Activated T-cell treated with anti-CD3 and anti-CD28 coated beads, Interleukin-2, amount 50 U/mL, for 48 hours (primary cell): ENCODE results near the gene HOXA3.

Experiments used
- DNase-seq, 2 experiments: peaks; one replicate each; pipeline ENCODE4 v3.0.0-alpha.2; 2020

The HOXA3 gene

GRCh38 chr7:27177795-27178320 is 25.5 kb upstream of the HOXA3 start:
- DNase-seq = no peak

- peak; percentile 11 to 13 for DNase-seq
These were observed 24.8 kb upstream of the HOXA3 start for GRCh38 chr7:27176962-27177794.

GRCh38 chr7:27176524-27176845 is 24.1 kb upstream of the HOXA3 start:
- DNase-seq = peak in 1 of 2 experiments; percentile 13

GRCh38 chr7:27175626-27176523 is 23.5 kb upstream of the HOXA3 start:
- peak in 1 of 2 experiments; percentile 14 for DNase-seq

GRCh38 chr7:27174874-27175625 is 22.7 kb upstream of the HOXA3 start:
- peak in 1 of 2 experiments; percentile 17 for DNase-seq

- peak; percentile 19 to 23 for DNase-seq
These were observed 21.8 kb upstream of the HOXA3 start, which contains the start of gene HOXA10 for GRCh38 chr7:27173956-27174873. Gene HOXA10 (minus strand): TSS chr7:27174320. CDS start chr7:27174306, 14 bp downstream.

GRCh38 chr7:27173511-27173955 is 21.1 kb upstream of the HOXA3 start:
- peak; percentile 45 to 55 for DNase-seq

GRCh38 chr7:27172823-27173510 is 20.6 kb upstream of the HOXA3 start:
- peak; percentile 37 to 49 for DNase-seq

- peak; percentile 30 to 33 for DNase-seq
These were observed 20.0 kb upstream of the HOXA3 start for GRCh38 chr7:27172315-27172774.

GRCh38 chr7:27171637-27172314 is 19.4 kb upstream of the HOXA3 start:
- peak; percentile 26 to 36 for DNase-seq

GRCh38 chr7:27171325-27171636 is 18.9 kb upstream of the HOXA3 start:
- peak; percentile 21 to 27 for DNase-seq

- DNase-seq = peak in 1 of 2 experiments; percentile 20
These were observed 18.3 kb upstream of the HOXA3 start for GRCh38 chr7:27170426-27171324.

- DNase-seq = peak in 1 of 2 experiments; percentile 52
These were observed 17.5 kb upstream of the HOXA3 start for GRCh38 chr7:27169658-27170425.

- peak; percentile 60 to 67 for DNase-seq
These were observed 16.0 kb upstream of the HOXA3 start for GRCh38 chr7:27168265-27168947.

GRCh38 chr7:27167916-27168264 is 15.5 kb upstream of the HOXA3 start:
- DNase-seq = no peak

GRCh38 chr7:27166531-27167505 is 14.4 kb upstream of the HOXA3 start:
- peak in 1 of 2 experiments; percentile 29 for DNase-seq
